Fibroblast of villous mesenchyme (primary cell): Measurements from ENCODE around the gene MTG2. TPM values are rescaled to one million over a fixed set of nuclear protein-coding genes. Genes with fewer than 3 reads are reported as not detected.

Experiments used
- DNase-seq: peaks from one replicate; pipeline ENCODE4 v3.0.0-alpha.2; 2010; ENCODE audit warnings: low read depth
- H3K4me3 ChIP-seq: 2 replicates; pipeline ENCODE4 v1.5.1; 2011; ENCODE audit warnings: low read depth, mild to moderate bottlenecking, low read length
- CTCF ChIP-seq: IDR thresholded peaks from 2 replicates; pipeline ENCODE4 v1.5.1; 2012; ENCODE audit warnings: low read depth, mild to moderate bottlenecking, low read length; ENCODE audit not compliant: insufficient read depth
- total RNA-seq: library from RNA; depleted of rRNA; stranded (reverse); fragments of >200 nt; gene quantifications from 2 replicates; pipeline ENCODE4 v1.2.3, GENCODE V29; 2012

Gene MTG2
- 19.9 and 22.5 TPM in 2 replicates for total RNA-seq

DNA sequence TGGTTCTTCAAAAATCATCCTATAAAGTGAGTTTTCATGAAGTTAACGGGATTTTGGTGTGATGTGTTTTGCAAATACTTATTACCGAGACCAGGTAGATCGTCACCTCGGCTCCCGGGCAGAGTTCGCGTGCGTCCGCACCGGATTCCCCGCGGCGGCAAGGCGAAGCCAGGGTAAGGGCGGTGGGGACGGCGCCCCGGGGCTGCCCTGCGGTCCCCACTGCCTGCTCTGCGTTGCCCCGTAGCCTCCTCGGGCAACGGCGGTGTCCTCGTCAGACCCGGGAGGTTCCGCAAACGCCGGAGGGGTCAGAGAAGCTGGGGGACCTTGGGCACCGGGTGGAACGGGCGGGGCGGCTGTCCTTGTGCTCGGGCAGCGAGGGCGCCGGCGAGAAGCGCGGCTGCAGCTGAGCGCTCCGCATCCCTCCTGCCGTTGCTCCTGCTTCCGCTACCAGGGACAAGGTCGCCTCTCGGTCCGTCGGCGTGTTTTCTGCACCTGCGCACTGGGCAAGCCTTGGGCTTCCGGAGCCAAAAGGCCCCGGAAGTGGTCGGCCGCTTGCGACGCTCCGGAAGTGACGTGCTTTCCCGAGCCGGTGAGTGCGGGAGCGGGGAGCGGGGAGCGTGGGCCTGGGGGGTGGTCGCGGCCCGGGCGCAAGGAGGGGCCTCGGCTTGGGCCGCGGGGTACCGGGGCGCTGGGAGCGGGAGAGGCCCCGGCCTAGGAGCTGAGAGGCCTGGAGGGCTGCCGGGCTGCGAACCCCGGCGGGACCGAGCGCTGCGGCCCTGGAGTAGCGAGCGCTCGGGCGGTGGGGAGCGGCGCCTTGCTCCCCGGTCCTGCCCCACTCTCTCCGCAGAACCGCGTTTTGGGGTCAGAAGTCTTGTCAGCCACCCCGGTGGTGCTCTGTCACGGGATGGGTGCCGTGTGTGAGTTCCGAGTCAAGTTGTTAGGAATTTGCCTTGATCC is at the start of gene MTG2:
TSS of gene MTG2 (plus strand) at position 560 of the 957 bp plus-strand sequence. CDS start 10,393 bp downstream, outside the sequence.
- no peak for TF ChIP-seq CTCF
- peak within 1 kb of the TSS; percentile 76 for H3K4me3 ChIP-seq
- peak; percentile 96 for DNase-seq

- no peak for DNase-seq
- H3K4me3 ChIP-seq, result no peak overlapping the region
- TF ChIP-seq CTCF, result no peak
Measured at GRCh38 chr20:62133051-62133845, 49.6 kb upstream of the MTG2 start.

GRCh38 chr20:62133864-62134263 is 49.0 kb upstream of the MTG2 start:
- TF ChIP-seq CTCF, result no peak
- H3K4me3 ChIP-seq, result no peak overlapping the region
- DNase-seq, result no peak

DNA sequence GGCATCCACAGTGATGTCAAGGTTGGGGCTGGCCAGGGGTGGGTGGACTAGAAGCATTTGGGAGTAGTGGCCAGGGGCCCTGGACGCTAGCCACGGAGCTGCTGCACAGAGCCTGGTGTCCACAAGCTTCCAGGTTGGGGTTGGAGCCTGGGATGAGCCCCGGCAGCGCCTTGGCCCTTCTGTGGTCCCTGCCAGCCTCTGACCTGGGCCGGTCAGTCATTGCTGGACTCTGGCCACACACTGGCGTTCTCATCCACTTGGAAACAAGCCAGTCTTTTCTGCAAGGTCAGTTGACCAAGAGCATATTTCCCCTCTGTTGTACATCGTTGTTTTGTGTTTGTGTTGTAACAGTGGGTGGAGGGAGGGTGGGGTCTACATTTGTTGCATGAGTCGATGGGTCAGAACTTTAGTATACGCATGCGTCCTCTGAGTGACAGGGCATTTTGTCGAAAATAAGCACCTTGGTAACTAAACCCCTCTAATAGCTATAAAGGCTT is 48.0 kb upstream of the MTG2 start:
- no peak overlapping the region for H3K4me3 ChIP-seq
- DNase-seq, result peak; percentile 62
- TF ChIP-seq CTCF, result no peak

GRCh38 chr20:62135573-62136266 is 47.1 kb upstream of the MTG2 start:
- H3K4me3 ChIP-seq, result no peak overlapping the region
- no peak for TF ChIP-seq CTCF
- no peak for DNase-seq
